SK-N-SH treated with all-trans-retinoic acid at 6 μM for 48 hours (cell line): ENCODE results near the gene WDR37.

Experiments
- ATAC-seq: fragments of 200-7000 bp; cut with Tn5 transposase; 3 replicates; pipeline ENCODE4 v1.9.1; 2020; ENCODE audit warnings: mild to moderate bottlenecking, moderate library complexity
- BACH2 ChIP-seq: fragments of 250-450 bp; sonication (Bioruptor Pico); IDR thresholded peaks from 2 replicates; pipeline ENCODE4 v1.9.0; 2021; ENCODE audit warnings: mild to moderate bottlenecking, borderline replicate concordance
- CSDC2 ChIP-seq: fragments of 250-450 bp; sonication (Bioruptor Pico); IDR thresholded peaks from 2 replicates; pipeline ENCODE4 v1.5.0; 2020; ENCODE audit warnings: mild to moderate bottlenecking, moderate library complexity
- CSRNP3 ChIP-seq: fragments of 250-450 bp; sonication (Bioruptor Pico); IDR thresholded peaks from 2 replicates; pipeline ENCODE4 v1.5.1; 2021; ENCODE audit warnings: mild to moderate bottlenecking, moderate library complexity
- GLIS3 ChIP-seq: fragments of 250-450 bp; sonication (Bioruptor Pico); IDR thresholded peaks from 2 replicates; pipeline ENCODE4 v1.5.0; 2020; ENCODE audit warnings: mild to moderate bottlenecking, moderate library complexity
- OSR1 ChIP-seq: fragments of 250-450 bp; sonication (Bioruptor Pico); IDR thresholded peaks from 2 replicates; pipeline ENCODE4 v1.8.0; 2022; ENCODE audit warnings: moderate library complexity, mild to moderate bottlenecking, inconsistent platforms
- PATZ1 ChIP-seq: fragments of 250-450 bp; sonication (Bioruptor Pico); IDR thresholded peaks from 2 replicates; pipeline ENCODE4 v1.8.0; 2020; ENCODE audit warnings: mild to moderate bottlenecking, moderate library complexity, borderline replicate concordance
- POU6F1 ChIP-seq: fragments of 250-450 bp; sonication (Bioruptor Pico); IDR thresholded peaks from 2 replicates; pipeline ENCODE4 v1.8.0; 2021; ENCODE audit warnings: low read depth, mild to moderate bottlenecking, moderate library complexity, borderline replicate concordance
- PPARA ChIP-seq: fragments of 250-450 bp; sonication (Bioruptor Pico); IDR thresholded peaks from 2 replicates; pipeline ENCODE4 v1.5.0; 2020; ENCODE audit warnings: mild to moderate bottlenecking, borderline replicate concordance
- RARB ChIP-seq: fragments of 250-450 bp; sonication (Bioruptor Pico); IDR thresholded peaks from 2 replicates; pipeline ENCODE4 v1.8.0; 2021; ENCODE audit warnings: mild to moderate bottlenecking, moderate library complexity
- SNAI2 ChIP-seq: fragments of 250-450 bp; sonication (Bioruptor Pico); IDR thresholded peaks from 2 replicates; pipeline ENCODE4 v1.5.0; 2020; ENCODE audit warnings: mild to moderate bottlenecking, moderate library complexity
- TCF4 ChIP-seq: fragments of 250-450 bp; sonication (Bioruptor Pico); IDR thresholded peaks from 2 replicates; pipeline ENCODE4 v1.8.0; 2021; ENCODE audit warnings: mild to moderate bottlenecking, moderate library complexity, borderline replicate concordance
- TOX ChIP-seq: fragments of 250-450 bp; sonication (Bioruptor Pico); IDR thresholded peaks from 2 replicates; pipeline ENCODE4 v1.8.0; 2021; ENCODE audit warnings: mild to moderate bottlenecking, moderate library complexity, borderline replicate concordance
- TSHZ2 ChIP-seq: fragments of 250-450 bp; sonication (Bioruptor Pico); IDR thresholded peaks from 2 replicates; pipeline ENCODE4 v1.5.0; 2020; ENCODE audit warnings: mild to moderate bottlenecking, moderate library complexity
- ZC3H10 ChIP-seq: fragments of 250-450 bp; sonication (Bioruptor Pico); IDR thresholded peaks from 2 replicates; pipeline ENCODE4 v1.5.1; 2021; ENCODE audit warnings: mild to moderate bottlenecking, moderate library complexity
- ZFP3 ChIP-seq: fragments of 250-450 bp; sonication (Bioruptor Pico); IDR thresholded peaks from 2 replicates; pipeline ENCODE4 v1.5.0; 2020; ENCODE audit warnings: mild to moderate bottlenecking, moderate library complexity
- ZFP30 ChIP-seq: fragments of 450-650 bp; formaldehyde crosslinking; IDR thresholded peaks from 2 replicates; pipeline ENCODE4 v1.5.0; 2022; ENCODE audit warnings: mild to moderate bottlenecking, moderate library complexity
- ZNF565 ChIP-seq: fragments of 450-650 bp; formaldehyde crosslinking; conservative IDR thresholded peaks from 2 replicates; pipeline ENCODE4 v1.5.0; 2020; ENCODE audit warnings: low read depth, mild to moderate bottlenecking, moderate library complexity
- ZNF70 ChIP-seq: fragments of 450-650 bp; formaldehyde crosslinking; IDR thresholded peaks from 2 replicates; pipeline ENCODE4 v1.5.0; 2020; ENCODE audit warnings: mild to moderate bottlenecking, moderate library complexity
- TF ChIP-seq, protein P1 (sequence below): fragments of 250-450 bp; sonication (Bioruptor Pico); IDR thresholded peaks from 2 replicates; pipeline ENCODE4 v1.5.1; 2020; ENCODE audit warnings: low read depth, mild to moderate bottlenecking, moderate library complexity

The WDR37 gene

DNA sequence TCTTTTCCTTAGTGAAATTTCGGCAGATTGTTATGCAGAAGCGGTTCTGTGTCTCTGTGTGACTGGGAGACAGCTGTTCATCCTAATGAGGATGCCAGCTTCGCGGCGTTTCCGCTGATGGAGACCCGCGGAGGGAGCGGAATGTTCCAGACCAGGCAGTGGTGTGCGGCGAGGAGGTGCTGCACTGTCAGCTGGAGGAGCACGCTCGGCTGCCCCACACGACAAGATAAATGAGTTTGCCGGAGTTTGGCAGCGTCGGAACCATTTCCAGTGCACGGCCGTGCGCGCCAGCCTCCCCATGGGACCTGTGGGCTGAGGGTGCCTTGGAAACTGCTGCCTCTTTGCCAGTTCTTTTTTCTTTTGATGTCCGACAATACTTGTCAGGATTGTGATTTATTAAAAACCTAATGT is 64.6 kb downstream of the WDR37 start:
- TF ChIP-seq BACH2 (CRISPR knock-in tag) (no peak), ZFP30 (CRISPR knock-in tag) (no peak), ZNF565 (CRISPR knock-in tag) (no peak), PATZ1 (no peak), PPARA (CRISPR knock-in tag) (no peak), SNAI2 (CRISPR knock-in tag) (no peak), TSHZ2 (no peak), ZC3H10 (no peak), OSR1 (CRISPR knock-in tag) (no peak)
- TF ChIP-seq, protein P1, sequence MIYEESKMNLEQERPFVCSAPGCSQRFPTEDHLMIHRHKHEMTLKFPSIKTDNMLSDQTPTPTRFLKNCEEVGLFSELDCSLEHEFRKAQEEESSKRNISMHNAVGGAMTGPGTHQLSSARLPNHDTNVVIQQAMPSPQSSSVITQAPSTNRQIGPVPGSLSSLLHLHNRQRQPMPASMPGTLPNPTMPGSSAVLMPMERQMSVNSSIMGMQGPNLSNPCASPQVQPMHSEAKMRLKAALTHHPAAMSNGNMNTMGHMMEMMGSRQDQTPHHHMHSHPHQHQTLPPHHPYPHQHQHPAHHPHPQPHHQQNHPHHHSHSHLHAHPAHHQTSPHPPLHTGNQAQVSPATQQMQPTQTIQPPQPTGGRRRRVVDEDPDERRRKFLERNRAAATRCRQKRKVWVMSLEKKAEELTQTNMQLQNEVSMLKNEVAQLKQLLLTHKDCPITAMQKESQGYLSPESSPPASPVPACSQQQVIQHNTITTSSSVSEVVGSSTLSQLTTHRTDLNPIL (CRISPR knock-in tag) = no peak
- ATAC-seq = no peak

DNA sequence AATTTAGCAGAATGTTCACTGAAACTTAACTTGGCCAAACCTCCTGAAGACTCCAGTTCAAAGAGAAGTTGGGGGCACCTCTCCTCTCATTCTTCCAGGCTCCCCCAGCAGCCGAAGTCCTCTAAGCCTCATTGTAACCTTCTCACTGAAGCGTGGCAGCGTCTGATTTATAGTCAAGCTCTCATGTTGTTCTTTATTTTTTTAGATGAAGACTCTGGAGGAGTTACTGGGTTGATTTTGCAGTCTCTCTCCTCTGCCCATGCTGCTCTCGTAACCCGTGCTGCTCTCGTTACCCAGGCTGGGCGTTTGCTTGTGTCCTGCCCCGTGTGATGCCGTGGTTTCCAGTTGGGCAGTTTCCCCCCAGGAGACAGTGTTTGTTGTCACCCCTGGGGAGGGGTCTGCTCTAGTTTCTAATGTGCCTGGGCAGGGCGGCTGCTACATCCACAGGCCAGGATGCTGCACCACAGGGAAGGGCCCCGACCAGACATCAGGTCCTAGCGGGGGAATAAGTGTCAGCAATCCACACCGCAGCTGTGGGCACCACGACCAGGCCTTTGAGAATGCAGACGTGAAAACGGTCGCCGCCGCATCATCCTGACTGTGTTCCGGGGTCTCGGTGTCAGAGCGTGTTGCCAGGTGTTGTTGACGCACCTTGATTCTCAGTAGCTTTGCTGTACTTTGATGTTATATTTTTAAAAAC is 65.2 kb downstream of the WDR37 start:
- TF ChIP-seq PATZ1 (no peak), ZNF70 (CRISPR knock-in tag) (no peak), ZFP3 (CRISPR knock-in tag) (no peak), ZFP30 (CRISPR knock-in tag) (no peak), SNAI2 (CRISPR knock-in tag) (no peak), TOX (CRISPR knock-in tag) (no peak), CSDC2 (CRISPR knock-in tag) (no peak), TCF4 (CRISPR knock-in tag) (no peak), GLIS3 (CRISPR knock-in tag) (no peak), RARB (no peak), ZNF565 (CRISPR knock-in tag) (no peak), TSHZ2 (no peak), CSRNP3 (CRISPR knock-in tag) (no peak), POU6F1 (CRISPR knock-in tag) (no peak)
- ATAC-seq = no peak
